HK-2 (cell line): ENCODE results near the gene PRR23E.

ENCODE experiments used
- DNase-seq: peaks from one replicate; pipeline ENCODE4 v3.0.0-alpha.2; 2018; ENCODE audit not compliant: unreplicated experiment

PRR23E gene

GRCh38 chr3:127226946-127227842 is 34.3 kb downstream of the PRR23E start:
- no peak for DNase-seq

GRCh38 chr3:127228866-127229265 is 35.9 kb downstream of the PRR23E start:
- DNase-seq: no peak

GRCh38 chr3:127233371-127233770 is 40.4 kb downstream of the PRR23E start:
- no peak for DNase-seq

- DNase-seq: no peak
These were observed 41.8 kb downstream of the PRR23E start for GRCh38 chr3:127234778-127235177.

GRCh38 chr3:127235706-127236105 is 42.8 kb downstream of the PRR23E start:
- DNase-seq: no peak

- no peak for DNase-seq
These were observed 44.9 kb downstream of the PRR23E start for GRCh38 chr3:127237835-127238234.

- no peak for DNase-seq
These were observed 45.7 kb downstream of the PRR23E start for GRCh38 chr3:127238602-127239001.

GRCh38 chr3:127247292-127247691 is 54.4 kb downstream of the PRR23E start:
- DNase-seq: no peak
